Neural crest cell (in vitro differentiated cells): ENCODE data around the gene FAM78A. TPM values are rescaled to one million over a fixed set of nuclear protein-coding genes. Genes with fewer than 3 reads are reported as not detected.
"Not testable (repeated sequence)": the region's sequence is repeated elsewhere in the genome, so short reads cannot be mapped to it uniquely, and the experiment has no call there.

Source experiments
- DNase-seq: peaks from one replicate; pipeline ENCODE4 v3.0.0; 2021; ENCODE audit warnings: low read depth, mixed read lengths, low spot score
- H3K27ac Mint-ChIP-seq: one replicate; pipeline ENCODE4 v1.8.0; 2021; ENCODE audit warnings: mild to moderate bottlenecking, mixed read lengths; ENCODE audit not compliant: unreplicated experiment
- H3K27me3 Mint-ChIP-seq: 2 replicates; pipeline ENCODE4 v1.8.0; 2021; ENCODE audit warnings: low read depth, mild to moderate bottlenecking, mixed read lengths
- H3K36me3 Mint-ChIP-seq: 2 replicates; pipeline ENCODE4 v1.8.0; 2021; ENCODE audit warnings: low read depth, mild to moderate bottlenecking, mixed read lengths
- H3K4me1 Mint-ChIP-seq: 2 replicates; pipeline ENCODE4 v1.8.0; 2021; ENCODE audit warnings: mixed read lengths
- H3K4me3 Mint-ChIP-seq: one replicate; pipeline ENCODE4 v1.8.0; 2021; ENCODE audit warnings: mild to moderate bottlenecking, mixed read lengths
- H3K9me3 Mint-ChIP-seq: 2 replicates; pipeline ENCODE4 v1.8.0; 2021; ENCODE audit warnings: mixed read lengths
- total RNA-seq: library from RNA; stranded (reverse); gene quantifications from 2 replicates; pipeline ENCODE4 v1.2.1, GENCODE V29; 2021
- TF ChIP-seq, protein P1 (sequence below): fragments of 200-600 bp; sonication (generic); conservative IDR thresholded peaks from 2 replicates; pipeline ENCODE4 v1.5.0; 2021; ENCODE audit warnings: antibody characterized with exemption, mild to moderate bottlenecking

Gene FAM78A
- total RNA-seq, 1 donor from 2014 or later, result 3.8 TPM

DNA sequence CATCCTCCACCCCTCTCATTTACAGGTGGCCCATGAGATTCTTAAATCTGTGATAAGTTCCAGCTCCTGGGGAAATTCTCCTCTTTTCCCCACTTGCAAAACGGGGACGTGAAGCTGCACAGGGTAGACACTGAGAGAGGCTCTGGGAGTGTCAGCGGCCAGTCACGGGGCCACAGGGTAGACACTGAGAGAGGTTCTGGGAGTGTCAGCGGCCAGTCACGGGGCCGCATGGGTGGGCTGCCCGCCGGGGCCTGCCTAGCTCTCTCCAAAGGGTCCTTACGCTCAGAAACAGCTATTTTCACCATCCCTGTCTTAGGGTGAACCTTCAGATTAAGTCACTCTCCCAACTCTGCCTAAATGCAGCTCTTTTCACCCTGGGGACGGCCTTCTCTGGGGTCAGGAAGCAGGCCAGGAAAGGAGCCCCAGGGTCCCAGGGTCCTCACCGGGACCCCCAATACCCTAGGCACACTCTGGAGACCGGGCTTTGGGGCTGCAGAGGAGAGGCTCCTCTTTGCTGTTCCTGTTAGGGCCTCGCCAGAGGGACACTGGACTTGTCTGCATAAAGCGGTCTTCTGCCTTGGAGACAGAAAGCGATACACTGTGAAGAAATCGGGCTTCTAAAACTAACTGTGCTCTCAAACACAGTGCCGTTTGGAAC is 1.5 kb downstream of the FAM78A start:
- H3K4me3 Mint-ChIP-seq, result peak overlapping the region; percentile 80
- peaks cover 35% of the 10 kb centered on the region for H3K27me3 Mint-ChIP-seq

DNA sequence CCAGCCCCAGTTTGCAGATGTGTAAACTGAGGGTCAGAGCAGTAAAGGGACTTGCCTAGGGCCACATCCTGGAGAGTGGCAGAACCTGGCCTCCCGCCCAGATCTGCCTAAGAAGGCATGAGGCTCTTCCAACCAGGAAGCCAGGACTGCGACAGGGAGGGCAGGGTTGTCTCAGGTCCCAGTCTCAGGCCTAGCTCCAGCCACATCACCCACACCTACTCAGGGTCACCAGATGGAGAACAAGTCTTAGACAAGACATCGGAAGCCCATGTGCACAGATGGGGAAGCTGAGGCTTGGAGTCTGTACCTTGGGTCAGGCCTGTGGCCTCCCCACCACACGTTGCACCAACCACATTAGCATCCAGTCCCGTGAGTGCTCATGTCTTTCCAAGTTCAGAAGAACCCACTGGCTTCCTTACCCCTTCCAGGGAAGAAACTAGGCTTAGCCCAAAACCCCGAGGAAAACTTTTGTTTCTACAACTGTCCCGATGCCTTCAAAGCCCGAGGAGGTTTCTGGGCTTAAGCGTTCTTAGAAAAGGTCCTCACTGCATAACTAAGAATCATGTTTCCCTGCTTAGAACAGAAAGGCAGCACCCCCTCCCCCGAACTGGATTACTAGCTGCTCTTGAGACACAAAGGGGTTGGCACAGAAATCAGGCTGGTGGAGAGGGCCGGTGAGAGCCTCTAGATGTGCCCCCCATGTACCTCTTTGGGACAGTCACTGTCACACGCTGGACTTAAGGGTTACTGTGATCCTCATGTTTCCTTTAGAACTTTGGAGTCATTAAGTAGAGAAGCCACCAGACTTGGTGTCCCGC is 2.2 kb downstream of the FAM78A start:
- TF ChIP-seq, protein P1, sequence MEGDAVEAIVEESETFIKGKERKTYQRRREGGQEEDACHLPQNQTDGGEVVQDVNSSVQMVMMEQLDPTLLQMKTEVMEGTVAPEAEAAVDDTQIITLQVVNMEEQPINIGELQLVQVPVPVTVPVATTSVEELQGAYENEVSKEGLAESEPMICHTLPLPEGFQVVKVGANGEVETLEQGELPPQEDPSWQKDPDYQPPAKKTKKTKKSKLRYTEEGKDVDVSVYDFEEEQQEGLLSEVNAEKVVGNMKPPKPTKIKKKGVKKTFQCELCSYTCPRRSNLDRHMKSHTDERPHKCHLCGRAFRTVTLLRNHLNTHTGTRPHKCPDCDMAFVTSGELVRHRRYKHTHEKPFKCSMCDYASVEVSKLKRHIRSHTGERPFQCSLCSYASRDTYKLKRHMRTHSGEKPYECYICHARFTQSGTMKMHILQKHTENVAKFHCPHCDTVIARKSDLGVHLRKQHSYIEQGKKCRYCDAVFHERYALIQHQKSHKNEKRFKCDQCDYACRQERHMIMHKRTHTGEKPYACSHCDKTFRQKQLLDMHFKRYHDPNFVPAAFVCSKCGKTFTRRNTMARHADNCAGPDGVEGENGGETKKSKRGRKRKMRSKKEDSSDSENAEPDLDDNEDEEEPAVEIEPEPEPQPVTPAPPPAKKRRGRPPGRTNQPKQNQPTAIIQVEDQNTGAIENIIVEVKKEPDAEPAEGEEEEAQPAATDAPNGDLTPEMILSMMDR, result no peak
- H3K36me3 Mint-ChIP-seq, result no peaks in the 10 kb centered on the region

More for the DNA sequence above, 1.5 kb downstream of the FAM78A start:
- TF ChIP-seq, protein P1, result no peak
- DNase-seq, result no peak
- no peaks in the 10 kb centered on the region for H3K9me3 Mint-ChIP-seq
- peaks cover 15% of the 10 kb centered on the region for H3K4me1 Mint-ChIP-seq
- no peak overlapping the region for H3K27ac Mint-ChIP-seq
- no peaks in the 10 kb centered on the region for H3K36me3 Mint-ChIP-seq

DNA sequence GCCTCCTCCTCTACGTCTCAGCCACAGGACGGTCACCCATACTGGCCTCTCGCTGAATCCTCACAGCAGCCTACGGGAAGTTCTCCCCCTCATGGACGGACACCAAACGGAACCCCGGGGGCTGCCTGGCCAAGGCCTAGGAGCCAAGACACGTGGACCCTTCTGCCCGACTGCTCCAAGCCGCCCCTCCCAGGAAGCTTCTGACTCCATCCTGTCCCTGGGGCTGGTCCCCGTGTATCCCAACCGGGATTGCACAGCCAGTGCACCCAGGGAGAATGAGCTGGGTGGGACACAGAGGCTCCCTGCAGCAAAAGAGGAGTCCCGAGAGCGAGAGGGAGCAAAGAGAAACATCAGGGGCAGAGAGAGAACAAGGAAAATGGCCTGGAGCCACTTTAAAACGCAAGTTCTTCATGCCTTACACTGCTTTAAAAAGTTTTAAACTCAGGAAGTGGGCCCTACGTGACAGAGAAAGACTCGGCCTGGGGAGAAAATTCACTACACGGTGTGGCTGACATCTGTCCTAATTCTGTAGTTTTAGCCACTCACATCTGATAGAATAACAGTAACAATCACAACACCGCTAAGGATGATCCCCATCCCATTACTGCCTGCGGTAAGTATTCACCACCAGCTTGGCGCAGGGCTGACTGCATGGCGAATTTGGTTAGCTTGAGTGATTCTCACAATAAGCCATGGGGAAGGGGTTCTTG is 3.0 kb downstream of the FAM78A start:
- no peak for DNase-seq
- H3K36me3 Mint-ChIP-seq, result no peaks in the 10 kb centered on the region
- peaks cover 24% of the 10 kb centered on the region for H3K27me3 Mint-ChIP-seq
- H3K9me3 Mint-ChIP-seq, result no peaks in the 10 kb centered on the region
- TF ChIP-seq, protein P1, result no peak
- H3K27ac Mint-ChIP-seq, result no peak overlapping the region
- H3K4me3 Mint-ChIP-seq, result peak overlapping the region; percentile 23
- H3K4me1 Mint-ChIP-seq, result peaks cover 15% of the 10 kb centered on the region

More for the DNA sequence above, 2.2 kb downstream of the FAM78A start:
- no peak for DNase-seq
- Mint-ChIP-seq H3K27ac (no peak overlapping the region), H3K4me1 (peaks cover 15% of the 10 kb centered on the region), H3K4me3 (peak overlapping the region; percentile 56), H3K9me3 (no peaks in the 10 kb centered on the region), H3K27me3 (peaks cover 28% of the 10 kb centered on the region)

DNA sequence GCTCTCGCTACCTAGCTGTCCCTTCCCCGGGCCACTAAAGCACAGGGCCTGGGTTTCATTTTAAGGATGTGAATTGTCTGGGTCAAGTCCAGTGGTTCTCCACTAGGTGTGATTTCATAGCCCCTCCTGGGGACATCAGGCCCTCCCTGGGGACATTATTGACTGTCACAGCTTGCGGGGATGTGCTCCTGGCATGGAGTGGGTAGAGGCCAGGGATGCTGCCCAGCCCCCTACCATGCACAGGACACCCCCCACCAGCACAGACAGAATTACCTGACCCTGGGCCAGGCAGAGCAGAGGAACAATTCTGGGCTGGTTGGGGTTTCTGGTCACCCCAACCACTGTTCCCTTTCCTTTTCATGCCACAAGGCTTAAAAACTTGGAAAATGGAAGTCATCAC is 4.1 kb downstream of the FAM78A start:
- no peaks in the 10 kb centered on the region for H3K9me3 Mint-ChIP-seq
- no peak overlapping the region for H3K4me3 Mint-ChIP-seq
- TF ChIP-seq, protein P1, result no peak
- peaks cover 15% of the 10 kb centered on the region for H3K4me1 Mint-ChIP-seq
- H3K36me3 Mint-ChIP-seq, result no peaks in the 10 kb centered on the region
- DNase-seq, result no peak
- peaks cover 21% of the 10 kb centered on the region for H3K27me3 Mint-ChIP-seq
- no peak overlapping the region for H3K27ac Mint-ChIP-seq

DNA sequence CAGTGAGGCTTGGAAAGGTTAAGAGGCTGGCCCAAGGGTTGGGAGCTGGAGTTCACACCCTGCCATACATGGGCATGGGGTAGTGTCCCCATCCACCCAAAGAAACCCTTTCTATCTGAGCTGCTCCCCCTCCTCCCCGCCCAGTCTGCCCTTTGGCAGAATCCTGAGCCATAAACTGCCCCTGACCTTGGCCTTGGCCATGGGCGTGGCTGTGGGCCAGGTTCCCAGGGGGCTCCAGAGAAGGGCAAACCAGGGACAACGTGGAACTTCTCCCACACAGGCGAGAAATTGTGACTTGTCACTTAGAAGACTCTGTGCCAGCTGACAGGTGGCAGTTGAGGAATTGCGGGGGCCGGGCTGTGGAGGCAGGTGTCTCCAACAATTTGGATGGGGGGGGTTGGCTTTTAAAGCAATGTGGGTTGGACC is 4.8 kb downstream of the FAM78A start:
- DNase-seq, result no peak
- TF ChIP-seq, protein P1, result no peak

DNA sequence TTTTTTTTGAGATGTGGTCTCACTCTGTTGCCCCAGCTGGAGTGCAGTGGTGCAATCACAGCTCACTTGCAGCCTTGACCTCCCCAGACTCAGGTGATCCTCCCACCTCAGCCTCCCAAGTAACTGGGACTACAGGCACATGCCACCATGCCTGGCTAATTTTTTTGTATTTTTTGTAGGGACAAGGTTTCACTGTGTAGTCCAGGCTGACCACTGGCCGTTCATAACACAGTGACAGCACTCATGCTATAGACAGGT is 5.4 kb downstream of the FAM78A start:
- H3K36me3 Mint-ChIP-seq, DNase-seq, H3K9me3 Mint-ChIP-seq, H3K27ac Mint-ChIP-seq, H3K4me3 Mint-ChIP-seq: not testable (repeated sequence)
- H3K27me3 Mint-ChIP-seq, result peaks cover 15% of the 10 kb centered on the region
- peaks cover 10% of the 10 kb centered on the region for H3K4me1 Mint-ChIP-seq

More for the DNA sequence above, 4.8 kb downstream of the FAM78A start:
- Mint-ChIP-seq H3K4me3 (peak overlapping the region; percentile 31), H3K9me3 (no peaks in the 10 kb centered on the region), H3K27me3 (peaks cover 21% of the 10 kb centered on the region), H3K36me3 (no peaks in the 10 kb centered on the region), H3K27ac (no peak overlapping the region), H3K4me1 (peaks cover 15% of the 10 kb centered on the region)
